HepG2 (cell line): Measurements from ENCODE around the gene PPP1R13L. TPM values are rescaled to one million over a fixed set of nuclear protein-coding genes. Genes with fewer than 3 reads are reported as not detected.
A peak's percentile ranks its signal among the peaks of the same experiment; 100 is the strongest.

Experiments used
- CTCF ChIP-seq: sonication (generic); formaldehyde crosslinking; IDR thresholded peaks from 2 replicates; pipeline ENCODE4 v1.5.0; 2020; ENCODE audit warnings: mild to moderate bottlenecking, missing genetic modification reagents, moderate library complexity
- E2F5 ChIP-seq: sonication (generic); formaldehyde crosslinking; conservative IDR thresholded peaks from 2 replicates; pipeline ENCODE4 v1.4.0; 2020; ENCODE audit warnings: missing genetic modification reagents
- ESRRA ChIP-seq: sonication (generic); formaldehyde crosslinking; IDR thresholded peaks from 2 replicates; pipeline ENCODE4 v1.5.1; 2020; ENCODE audit warnings: mild to moderate bottlenecking, low read depth, missing genetic modification reagents
- FOXA3 ChIP-seq: IDR thresholded peaks from 2 replicates; pipeline ENCODE4 v1.6.1; 2016; ENCODE audit warnings: missing genetic modification reagents, missing compliant biosample characterization
- FOXK1 ChIP-seq: sonication (generic); formaldehyde crosslinking; IDR thresholded peaks from 2 replicates; pipeline ENCODE4 v1.4.0; 2020; ENCODE audit warnings: low read depth, missing genetic modification reagents, borderline replicate concordance
- HNRNPH1 ChIP-seq: fragments of 200-400 bp; formaldehyde crosslinking; optimal IDR thresholded peaks from 2 replicates; pipeline ENCODE3; 2017; ENCODE audit warnings: mild to moderate bottlenecking, low read depth, low read length
- NFYB ChIP-seq: sonication (generic); formaldehyde crosslinking; IDR thresholded peaks from 2 replicates; pipeline ENCODE4 v1.4.0; 2020; ENCODE audit warnings: missing genetic modification reagents
- RFX1 ChIP-seq: fragments of 450-650 bp; IDR thresholded peaks from 2 replicates; pipeline ENCODE4 v1.6.1; 2017
- RNF2 ChIP-seq: fragments of 450-650 bp; conservative IDR thresholded peaks from 2 replicates; pipeline ENCODE4 v1.6.1; 2016; ENCODE audit warnings: low read depth
- SAFB2 ChIP-seq: sonication (generic); formaldehyde crosslinking; IDR thresholded peaks from 2 replicates; pipeline ENCODE4 v1.5.1; 2020; ENCODE audit warnings: missing genetic modification reagents, low read depth, mild to moderate bottlenecking, borderline replicate concordance
- SMYD3 ChIP-seq: sonication (generic); formaldehyde crosslinking; IDR thresholded peaks from 2 replicates; pipeline ENCODE4 v1.8.1; 2023; ENCODE audit warnings: mild to moderate bottlenecking, missing genetic modification reagents
- SOX13 ChIP-seq, 3 experiments: fragments of 450-650 bp in 1 of 3; sonication (generic) in 1 of 3; formaldehyde crosslinking in 1 of 3; IDR thresholded peaks in 2 of 3; conservative IDR thresholded peaks in 1 of 3; 2 replicates each; pipeline versions ENCODE4 v1.5.0 to v1.6.1; 2016 to 2020; ENCODE audit warnings: antibody characterized with exemption in 1 of 3, mild to moderate bottlenecking in 1 of 3, missing compliant biosample characterization in 1 of 3, missing genetic modification reagents in 1 of 3, moderate library complexity in 1 of 3
- SP140L ChIP-seq: sonication (generic); formaldehyde crosslinking; IDR thresholded peaks from 2 replicates; pipeline ENCODE4 v1.4.0; 2020; ENCODE audit warnings: missing genetic modification reagents, borderline replicate concordance
- TEF ChIP-seq: sonication (generic); formaldehyde crosslinking; IDR thresholded peaks from 2 replicates; pipeline ENCODE4 v1.5.0; 2020; ENCODE audit warnings: missing genetic modification reagents
- TOE1 ChIP-seq: sonication (generic); formaldehyde crosslinking; IDR thresholded peaks from 2 replicates; pipeline ENCODE4 v1.4.0; 2020; ENCODE audit warnings: mild to moderate bottlenecking, missing genetic modification reagents
- ZBTB1 ChIP-seq: sonication (generic); formaldehyde crosslinking; IDR thresholded peaks from 2 replicates; pipeline ENCODE4 v1.4.0; 2020; ENCODE audit warnings: missing genetic modification reagents, borderline replicate concordance
- ZFP36 ChIP-seq: fragments of 150-350 bp; IDR thresholded peaks from 2 replicates; pipeline ENCODE4 v1.6.1; 2018; ENCODE audit warnings: borderline replicate concordance, low read length, low read depth; ENCODE audit not compliant: partially characterized antibody
- ZHX2 ChIP-seq, 2 experiments: sonication (generic) in 1 of 2; formaldehyde crosslinking in 1 of 2; IDR thresholded peaks; 2 replicates each; pipeline versions ENCODE4 v1.6.1 to v1.9.0; 2014 to 2022; ENCODE audit warnings: antibody characterized with exemption in 1 of 2, borderline replicate concordance in 1 of 2, inconsistent platforms in 1 of 2, low read depth in 1 of 2, missing genetic modification reagents in 1 of 2
- ZNF562 ChIP-seq: sonication (generic); formaldehyde crosslinking; IDR thresholded peaks from 2 replicates; pipeline ENCODE4 v1.8.0; 2022; ENCODE audit warnings: missing genetic modification reagents, borderline replicate concordance
- ZNF746 ChIP-seq: sonication (generic); formaldehyde crosslinking; IDR thresholded peaks from 2 replicates; pipeline ENCODE4 v1.8.0; 2022; ENCODE audit warnings: mild to moderate bottlenecking, missing genetic modification reagents
- ZNF772 ChIP-seq: sonication (generic); formaldehyde crosslinking; IDR thresholded peaks from 2 replicates; pipeline ENCODE4 v1.5.0; 2020; ENCODE audit warnings: mild to moderate bottlenecking, missing genetic modification reagents
- ZNF776 ChIP-seq: sonication (generic); formaldehyde crosslinking; IDR thresholded peaks from 2 replicates; pipeline ENCODE4 v1.4.0; 2020; ENCODE audit warnings: mild to moderate bottlenecking, missing genetic modification reagents
- polyA plus RNA-seq, 8 experiments: library from polyadenylated mRNA; depleted of rRNA in 3 of 8; stranded (reverse) in 7 of 8; unstranded in 1 of 8; fragments of >200 nt; fragmentation: Illumina TruSeq in 4 of 8; extraction: Trizol in 4 of 8; gene quantifications; 2 replicates each; pipeline versions ENCODE4 v1.2.1 to v1.2.3, GENCODE V29; 2011 to 2016; ENCODE audit warnings: low read depth in 4 of 8, missing spikeins in 1 of 8, mixed read lengths in 1 of 8; ENCODE audit not compliant: insufficient read depth in 1 of 8
- total RNA-seq, 5 experiments: library from RNA; depleted of rRNA; stranded (reverse); fragments of >200 nt; fragmentation: Illumina TruSeq; extraction: Trizol; gene quantifications; 2 replicates each; pipeline ENCODE4 v1.2.3, GENCODE V29; 2016; ENCODE audit warnings: low read depth in 1 of 5

Gene PPP1R13L
- total and polyA plus RNA-seq, 2 of the 13 experiments (the other 11 are each of a cell fraction or from before 2014, with no cell fraction given), result 1.3 to 6.6 TPM

GRCh38 chr19:45448887-45449299 is 44.0 kb upstream of the PPP1R13L start (continued):
- TF ChIP-seq TEF (CRISPR knock-in tag), result peak; percentile 56; the same call in 1 of the 2 replicates
- no peak for TF ChIP-seq SP140L
- no peak for TF ChIP-seq ZNF562 (CRISPR knock-in tag)
- TF ChIP-seq SMYD3 (CRISPR knock-in tag), result no peak
- TF ChIP-seq RFX1, result no peak
- no peak for TF ChIP-seq FOXA3 (CRISPR knock-in tag)
- TF ChIP-seq E2F5 (CRISPR knock-in tag), result no peak
- no peak for TF ChIP-seq TOE1
- TF ChIP-seq ESRRA (CRISPR knock-in tag), result no peak
- TF ChIP-seq ZHX2 (IDR thresholded peaks at IDR 0.05; ENCODE audit: low read depth), result no peak
- no peak for TF ChIP-seq ZHX2 (CRISPR knock-in tag; IDR thresholded peaks at IDR 0.05; ENCODE audit: borderline replicate concordance)
- TF ChIP-seq SOX13 (IDR thresholded peaks at IDR 0.05), result no peak
- TF ChIP-seq SOX13 (CRISPR knock-in tag; conservative IDR thresholded peaks at IDR 0.05 in 1 of 2, IDR thresholded peaks at IDR 0.05 in 1 of 2), result peak in 1 of 2 experiments; percentile 5; a peak in 1 of 4 replicates
- no peak for TF ChIP-seq CTCF
- no peak for TF ChIP-seq RNF2
- TF ChIP-seq NFYB, result no peak
- TF ChIP-seq ZFP36, result no peak
- TF ChIP-seq ZNF746 (CRISPR knock-in tag), result no peak
- TF ChIP-seq ZNF776 (CRISPR knock-in tag), result no peak
- no peak for TF ChIP-seq FOXK1 (CRISPR knock-in tag)
- TF ChIP-seq HNRNPH1, result no peak
- no peak for TF ChIP-seq ZNF772 (CRISPR knock-in tag)
- TF ChIP-seq ZBTB1 (CRISPR knock-in tag), result no peak
- TF ChIP-seq SAFB2 (CRISPR knock-in tag), result no peak
